SU-DHL-6 (cell line): ENCODE results near the gene PNPLA7.

Source experiments
- EZH2phosphoT487 ChIP-seq: fragments of 200-600 bp; sonication (generic), shearing (Covaris generic); conservative IDR thresholded peaks from 2 replicates; pipeline ENCODE4 v1.6.1; 2018; ENCODE audit warnings: mild to moderate bottlenecking, antibody characterized with exemption, low read length, moderate library complexity, mixed read lengths
- TF ChIP-seq, protein P1 (sequence below): fragments of 200-600 bp; sonication (generic); IDR thresholded peaks from one replicate; pipeline ENCODE4 v1.5.1; 2017; ENCODE audit warnings: antibody characterized with exemption, mild to moderate bottlenecking, low read length, moderate library complexity; ENCODE audit not compliant: insufficient read depth, poor library complexity, severe bottlenecking

DNA sequence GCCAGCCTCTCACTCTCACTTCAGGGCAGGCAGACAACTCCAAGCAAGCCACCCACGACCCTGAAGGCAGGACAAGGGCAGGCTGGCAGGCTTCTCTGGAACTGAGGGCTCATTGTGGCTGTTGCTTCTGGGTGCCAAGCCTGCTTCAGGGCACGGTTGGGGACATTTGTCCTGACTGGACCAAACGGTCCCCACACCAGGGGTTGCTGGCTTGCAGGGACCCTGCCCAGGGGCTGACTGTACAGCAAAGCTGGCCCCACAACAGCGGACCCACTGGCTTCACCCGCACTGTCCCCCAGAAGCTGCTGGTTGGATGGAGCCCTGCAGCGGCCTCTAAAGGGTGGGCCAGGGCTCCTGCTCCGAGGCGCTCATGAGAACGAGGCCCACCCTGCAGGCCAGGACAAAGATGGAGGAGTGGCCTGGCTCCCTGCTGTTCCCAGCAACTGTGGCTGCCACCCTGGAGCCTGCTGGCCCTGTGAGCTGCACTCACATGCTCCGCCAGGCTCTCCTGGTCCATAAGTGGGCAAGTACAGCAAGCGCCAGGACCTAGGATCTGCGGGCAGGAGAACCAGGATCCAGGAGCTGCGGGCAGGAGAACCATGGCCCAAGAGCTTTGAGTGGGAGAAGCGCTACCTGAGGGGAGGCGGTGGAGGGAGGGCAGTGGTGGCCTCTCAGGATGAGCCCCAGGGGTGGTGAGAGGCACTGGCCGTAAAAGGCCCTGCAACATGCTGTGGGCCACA lies 56.7 kb downstream of the PNPLA7 start:
- TF ChIP-seq, protein P1, sequence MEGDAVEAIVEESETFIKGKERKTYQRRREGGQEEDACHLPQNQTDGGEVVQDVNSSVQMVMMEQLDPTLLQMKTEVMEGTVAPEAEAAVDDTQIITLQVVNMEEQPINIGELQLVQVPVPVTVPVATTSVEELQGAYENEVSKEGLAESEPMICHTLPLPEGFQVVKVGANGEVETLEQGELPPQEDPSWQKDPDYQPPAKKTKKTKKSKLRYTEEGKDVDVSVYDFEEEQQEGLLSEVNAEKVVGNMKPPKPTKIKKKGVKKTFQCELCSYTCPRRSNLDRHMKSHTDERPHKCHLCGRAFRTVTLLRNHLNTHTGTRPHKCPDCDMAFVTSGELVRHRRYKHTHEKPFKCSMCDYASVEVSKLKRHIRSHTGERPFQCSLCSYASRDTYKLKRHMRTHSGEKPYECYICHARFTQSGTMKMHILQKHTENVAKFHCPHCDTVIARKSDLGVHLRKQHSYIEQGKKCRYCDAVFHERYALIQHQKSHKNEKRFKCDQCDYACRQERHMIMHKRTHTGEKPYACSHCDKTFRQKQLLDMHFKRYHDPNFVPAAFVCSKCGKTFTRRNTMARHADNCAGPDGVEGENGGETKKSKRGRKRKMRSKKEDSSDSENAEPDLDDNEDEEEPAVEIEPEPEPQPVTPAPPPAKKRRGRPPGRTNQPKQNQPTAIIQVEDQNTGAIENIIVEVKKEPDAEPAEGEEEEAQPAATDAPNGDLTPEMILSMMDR = no peak
- TF ChIP-seq EZH2phosphoT487 = no peak
